ENCODE measurements around the gene BSDC1. TPM values are rescaled to one million over a fixed set of nuclear protein-coding genes. Genes with fewer than 3 reads are reported as not detected.

Gene BSDC1
- total and polyA plus RNA-seq, 2 of the 13 experiments (the other 11 are each of a cell fraction or from before 2014, with no cell fraction given) = 40.3 to 64.2 TPM

GRCh38 chr1:32351399-32352238 is 42.6 kb downstream of the BSDC1 start (continued):
- TF ChIP-seq ZNF777 (CRISPR knock-in tag; IDR thresholded peaks at IDR 0.05) = peak; percentile 45; the same call in 1 of the 2 replicates
- TF ChIP-seq FOSL1 (CRISPR knock-in tag; IDR thresholded peaks at IDR 0.05; ENCODE audit: borderline replicate concordance) = no peak
- no peak for TF ChIP-seq ZNF318 (CRISPR knock-in tag; IDR thresholded peaks at IDR 0.05)
- peak; percentile 64; the same call in 1 of the 2 replicates for TF ChIP-seq ZFP90 (CRISPR knock-in tag; IDR thresholded peaks at IDR 0.05; ENCODE audit: borderline replicate concordance)
- no peak for TF ChIP-seq HMGA1 (CRISPR knock-in tag; conservative IDR thresholded peaks at IDR 0.05)
- no peak; the same call in 1 of the 2 replicates for TF ChIP-seq STAG1 (CRISPR knock-in tag; IDR thresholded peaks at IDR 0.05)
- no peak; the same call in 1 of the 2 replicates for TF ChIP-seq TGIF2 (CRISPR knock-in tag; IDR thresholded peaks at IDR 0.05)
- TF ChIP-seq ZNF225 (CRISPR knock-in tag; IDR thresholded peaks at IDR 0.05) = no peak; the same call in 1 of the 2 replicates
- no peak for TF ChIP-seq CCAR2 (optimal IDR thresholded peaks at IDR 0.05; ENCODE audit: low read depth, low read length)
- TF ChIP-seq RERE (CRISPR knock-in tag; IDR thresholded peaks at IDR 0.05; ENCODE audit: low read depth) = no peak
- TF ChIP-seq ZSCAN29 (CRISPR knock-in tag; conservative IDR thresholded peaks at IDR 0.05) = no peak
- no peak for TF ChIP-seq LBX2 (CRISPR knock-in tag; IDR thresholded peaks at IDR 0.05; ENCODE audit: borderline replicate concordance)
- no peak for TF ChIP-seq ZSCAN25 (CRISPR knock-in tag; IDR thresholded peaks at IDR 0.05)
- no peak; the same call in 1 of the 2 replicates for TF ChIP-seq ZNF776 (CRISPR knock-in tag; IDR thresholded peaks at IDR 0.05)

All from HepG2 (cell line).